HG03095 (cell line): ENCODE measurements around the gene PIGR.

Experiments
- ATAC-seq: cut with Tn5 transposase; IDR thresholded peaks from one replicate; pipeline ENCODE4 v1.9.1; 2021; ENCODE audit warnings: moderate library complexity; ENCODE audit not compliant: unreplicated experiment

The PIGR gene

GRCh38 chr1:206912445-206913095 lies 33.7 kb downstream of the PIGR start:
- no peak for ATAC-seq

- ATAC-seq = no peak
These were observed 35.1 kb downstream of the PIGR start for GRCh38 chr1:206911064-206911663.

- ATAC-seq = no peak
These were observed 36.4 kb downstream of the PIGR start for GRCh38 chr1:206909883-206910318.

- no peak for ATAC-seq
These were observed 36.9 kb downstream of the PIGR start for GRCh38 chr1:206909161-206909882.

- ATAC-seq = no peak
These were observed 38.2 kb downstream of the PIGR start for GRCh38 chr1:206908038-206908437.

GRCh38 chr1:206907304-206907991 lies 38.8 kb downstream of the PIGR start:
- no peak for ATAC-seq

- ATAC-seq = peak; percentile 56
These were observed 40.7 kb downstream of the PIGR start for GRCh38 chr1:206905295-206906164.

GRCh38 chr1:206904423-206905142 lies 41.7 kb downstream of the PIGR start:
- no peak for ATAC-seq

GRCh38 chr1:206903687-206904086 lies 42.6 kb downstream of the PIGR start:
- no peak for ATAC-seq

- ATAC-seq = no peak
These were observed 43.6 kb downstream of the PIGR start for GRCh38 chr1:206902702-206903101.

GRCh38 chr1:206901944-206902343 lies 44.3 kb downstream of the PIGR start:
- ATAC-seq = no peak

GRCh38 chr1:206900149-206900548 lies 46.1 kb downstream of the PIGR start:
- no peak for ATAC-seq

- no peak for ATAC-seq
These were observed 46.5 kb downstream of the PIGR start for GRCh38 chr1:206899717-206900116.

- ATAC-seq = no peak
These were observed 47.3 kb downstream of the PIGR start for GRCh38 chr1:206898915-206899431.

- ATAC-seq = no peak
These were observed 48.0 kb downstream of the PIGR start for GRCh38 chr1:206898089-206898914.

GRCh38 chr1:206897175-206897574 lies 49.1 kb downstream of the PIGR start, which contains the start of gene IL24:
Gene IL24, plus strand, starts transcription at chr1:206897443. Its CDS starts 390 bp downstream, at chr1:206897833.
- ATAC-seq = no peak

- ATAC-seq = no peak
These were observed 50.0 kb downstream of the PIGR start for GRCh38 chr1:206896261-206896660.

- ATAC-seq = no peak
These were observed 50.4 kb downstream of the PIGR start for GRCh38 chr1:206895837-206896242.

GRCh38 chr1:206895325-206895724 lies 50.9 kb downstream of the PIGR start:
- ATAC-seq = no peak
